ENCODE measurements around the gene TIMD4. TPM values are rescaled to one million over a fixed set of nuclear protein-coding genes. Genes with fewer than 3 reads are reported as not detected.

TIMD4 gene
- total and polyA plus RNA-seq, 2 of the 13 experiments (the other 11 are each of a cell fraction or from before 2014, with no cell fraction given) = 0.50 TPM; not detected in 1

- Histone ChIP-seq H4K20me1 (ENCODE audit: insufficient read depth, low read length) (no peaks in the 10 kb centered on the region), H3K4me2 (ENCODE audit: low read depth, low read length) (no peak overlapping the region), H3K27ac (ENCODE audit: extremely low read length, insufficient read depth, low read length) (no peak overlapping the region), H3K4me1 (ENCODE audit: insufficient read depth, low read length) (no peaks in the 10 kb centered on the region), H3K4me3 (replicated peaks in 1 of 3; ENCODE audit: insufficient read depth in 1 of 3, low read depth in 2 of 3, low read length in 3 of 3) (no peak overlapping the region), H3K27me3 (ENCODE audit: control insufficient read depth in 1 of 2, insufficient read depth in 2 of 2, low read length in 2 of 2) (no peaks in the 10 kb centered on the region; a peak in 1 of 5 replicates), H3K79me2 (ENCODE audit: insufficient read depth, low read length) (no peaks in the 10 kb centered on the region), H3K36me3 (replicated peaks in 1 of 2; ENCODE audit: control insufficient read depth in 1 of 2, insufficient read depth in 2 of 2, low read length in 2 of 2) (no peaks in the 10 kb centered on the region), H3K9ac (ENCODE audit: insufficient read depth, low read depth, low read length) (no peak overlapping the region), H3K9me3 (ENCODE audit: low read length) (no peaks in the 10 kb centered on the region), H2AFZ (ENCODE audit: low read length) (no peak overlapping the region)
- CTCF ChIA-PET (ENCODE audit: low intra/inter-chr PET ratio, low total read pairs) = no interaction called here
- POLR2A ChIA-PET = no interaction called here
- no peak for DNase-seq (ENCODE audit: low spot score)
- in situ Hi-C loops (cut with HindIII; ENCODE audit: extremely low pct_ligation_motif_present, low pct_unique_long_range_greater_than_20kb) (no loop called here), intact Hi-C loops (cut with micrococcal nuclease; ENCODE audit: unreplicated experiment) (no loop called here)
- TF ChIP-seq KDM5A (IDR thresholded peaks at IDR 0.05; ENCODE audit: borderline replicate concordance, low read length) (no peak), ZNF781 (CRISPR knock-in tag; IDR thresholded peaks at IDR 0.05; ENCODE audit: borderline replicate concordance, not compliant biosample characterization) (no peak), ETV6 (CRISPR knock-in tag; conservative IDR thresholded peaks at IDR 0.05) (no peak), ADNP (CRISPR knock-in tag; IDR thresholded peaks at IDR 0.05) (no peak), ZNF256 (CRISPR knock-in tag; conservative IDR thresholded peaks at IDR 0.05) (no peak), SMAD1 (CRISPR knock-in tag; IDR thresholded peaks at IDR 0.05; ENCODE audit: borderline replicate concordance, low read depth) (no peak), ZNF841 (CRISPR knock-in tag; IDR thresholded peaks at IDR 0.05; ENCODE audit: borderline replicate concordance) (no peak), NFKB2 (CRISPR knock-in tag; IDR thresholded peaks at IDR 0.05; ENCODE audit: borderline replicate concordance) (no peak)
- no peak for FAIRE-seq
- no TSS peak for BruUV-seq (replicated peaks)
- no peak for ATAC-seq
- 62% methylated on average over 6 of the region's 6 CpGs for WGBS (ENCODE audit: low lambda C conversion rate)
Measured at GRCh38 chr5:156907667-156908066, 55.4 kb downstream of the TIMD4 start.

GRCh38 chr5:156906807-156907206, 56.2 kb downstream of the TIMD4 start:
- FAIRE-seq = no peak
- no peak overlapping the region for H3K4me3 ChIP-seq (replicated peaks in 1 of 3; ENCODE audit: insufficient read depth in 1 of 3, low read depth in 2 of 3, low read length in 3 of 3)
- CTCF ChIA-PET (ENCODE audit: low intra/inter-chr PET ratio, low total read pairs) = no interaction called here
- no peak for ATAC-seq
- no peak overlapping the region for H3K4me2 ChIP-seq (ENCODE audit: low read depth, low read length)
- DNase-seq (ENCODE audit: low spot score) = no peak
- H3K9me3 ChIP-seq (ENCODE audit: low read length) = no peaks in the 10 kb centered on the region
- WGBS (ENCODE audit: low lambda C conversion rate) = 2% methylated on average over 3 of the region's 3 CpGs
- no peaks in the 10 kb centered on the region for H4K20me1 ChIP-seq (ENCODE audit: insufficient read depth, low read length)
- H3K36me3 ChIP-seq (replicated peaks in 1 of 2; ENCODE audit: control insufficient read depth in 1 of 2, insufficient read depth in 2 of 2, low read length in 2 of 2) = no peaks in the 10 kb centered on the region
- in situ Hi-C loops (cut with HindIII; ENCODE audit: extremely low pct_ligation_motif_present, low pct_unique_long_range_greater_than_20kb) = no loop called here
- H3K79me2 ChIP-seq (ENCODE audit: insufficient read depth, low read length) = no peaks in the 10 kb centered on the region
- POLR2A ChIA-PET = no interaction called here
- no peaks in the 10 kb centered on the region; a peak in 1 of 5 replicates for H3K27me3 ChIP-seq (ENCODE audit: control insufficient read depth in 1 of 2, insufficient read depth in 2 of 2, low read length in 2 of 2)
- H2AFZ ChIP-seq (ENCODE audit: low read length) = no peak overlapping the region
- H3K9ac ChIP-seq (ENCODE audit: insufficient read depth, low read depth, low read length) = no peak overlapping the region
- no TSS peak for BruUV-seq (replicated peaks)
- intact Hi-C loops (cut with micrococcal nuclease; ENCODE audit: unreplicated experiment) = no loop called here
- no peak overlapping the region for H3K27ac ChIP-seq (ENCODE audit: extremely low read length, insufficient read depth, low read length)
- H3K4me1 ChIP-seq (ENCODE audit: insufficient read depth, low read length) = no peaks in the 10 kb centered on the region
- TF ChIP-seq ZNF337 (CRISPR knock-in tag; IDR thresholded peaks at IDR 0.05; ENCODE audit: borderline replicate concordance, low read depth) (no peak), DNMT1 (CRISPR knock-in tag; IDR thresholded peaks at IDR 0.05) (no peak), SP1 (IDR thresholded peaks at IDR 0.05) (no peak), SP1 (CRISPR knock-in tag; IDR thresholded peaks at IDR 0.05) (no peak), ZNF124 (CRISPR knock-in tag; IDR thresholded peaks at IDR 0.05) (no peak), HDAC6 (IDR thresholded peaks at IDR 0.05; ENCODE audit: low read depth, low read length) (no peak), ZNF512B (CRISPR knock-in tag; IDR thresholded peaks at IDR 0.05; ENCODE audit: borderline replicate concordance) (no peak), E2F5 (CRISPR knock-in tag; conservative IDR thresholded peaks at IDR 0.05) (no peak), JUND (CRISPR knock-in tag; IDR thresholded peaks at IDR 0.05) (no peak), MED13 (CRISPR knock-in tag; IDR thresholded peaks at IDR 0.05) (no peak), CBX1 (IDR thresholded peaks at IDR 0.05; ENCODE audit: low read depth) (no peak)
